HFFc6 (cell line): ENCODE measurements around the gene ST7. TPM values are rescaled to one million over a fixed set of nuclear protein-coding genes. Genes with fewer than 3 reads are reported as not detected.
A peak's percentile ranks its signal among the peaks of the same experiment; 100 is the strongest.

ENCODE experiments used
- DNase-seq: peaks from one replicate; pipeline ENCODE4 v3.0.0-alpha.2; 2018
- H3K27ac Mint-ChIP-seq: 2 replicates; pipeline ENCODE4 v1.8.0; 2020; ENCODE audit warnings: mild to moderate bottlenecking, mixed read lengths
- H3K27me3 Mint-ChIP-seq: 2 replicates; pipeline ENCODE4 v1.8.0; 2021; ENCODE audit warnings: mild to moderate bottlenecking, moderate library complexity, mixed read lengths; ENCODE audit not compliant: insufficient read depth
- H3K36me3 Mint-ChIP-seq: 2 replicates; pipeline ENCODE4 v1.8.0; 2021; ENCODE audit warnings: low read depth, mixed read lengths
- H3K4me1 Mint-ChIP-seq: 2 replicates; pipeline ENCODE4 v1.8.0; 2020; ENCODE audit warnings: low read depth, mixed read lengths
- H3K4me3 Mint-ChIP-seq: 2 replicates; pipeline ENCODE4 v1.8.0; 2020; ENCODE audit warnings: mild to moderate bottlenecking, moderate library complexity, mixed read lengths
- H3K9me3 Mint-ChIP-seq: 2 replicates; pipeline ENCODE4 v1.8.0; 2020; ENCODE audit warnings: mild to moderate bottlenecking, mixed read lengths
- total RNA-seq, 6 experiments: library from RNA; stranded (reverse); fragmentation: NEBNext Ultra II Directional; extraction: Animal tissue kit (Norgen Biotek cat#: 25700); gene quantifications; 2 replicates in 1 of 6; 3 replicates in 5 of 6; pipeline ENCODE4 v1.2.3, GENCODE V29; 2021
- TF ChIP-seq, protein P1 (sequence below): fragments of 200-600 bp; sonication (generic); IDR thresholded peaks from 2 replicates; pipeline ENCODE4 v1.5.0; 2021; ENCODE audit warnings: antibody characterized with exemption, mild to moderate bottlenecking

Gene ST7
- total RNA-seq, 6 experiments from 2014 or later = 13.5 to 18.8 (median 16.8) TPM

DNA sequence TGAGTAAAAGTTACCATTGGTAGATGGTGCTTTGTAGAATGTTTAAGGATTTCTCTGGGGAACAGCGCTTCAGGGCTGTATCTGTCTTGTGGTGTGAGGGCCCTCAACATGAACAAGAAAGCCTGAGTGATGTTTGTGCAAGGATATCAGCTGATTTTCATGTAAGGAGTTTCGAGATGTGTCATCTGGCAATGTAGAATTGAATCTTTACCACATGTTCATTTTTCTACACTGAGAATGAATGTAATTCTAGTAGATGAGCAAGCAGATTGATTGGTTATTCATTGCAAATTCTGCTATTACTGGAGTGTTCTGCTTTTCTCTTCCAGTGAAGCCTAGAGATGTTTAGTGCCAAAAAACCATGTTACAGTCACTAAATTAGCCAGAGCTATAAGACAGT is 87.7 kb downstream of the ST7 start:
- H3K4me1 Mint-ChIP-seq = peaks cover 42% of the 10 kb centered on the region
- peak; percentile 40 for DNase-seq
- H3K4me3 Mint-ChIP-seq = no peak overlapping the region
- H3K27me3 Mint-ChIP-seq = no peaks in the 10 kb centered on the region; the same call in 1 of the 2 replicates
- H3K9me3 Mint-ChIP-seq = no peaks in the 10 kb centered on the region
- H3K27ac Mint-ChIP-seq = peak overlapping the region; percentile 65
- H3K36me3 Mint-ChIP-seq = peaks cover 6% of the 10 kb centered on the region
- TF ChIP-seq, protein P1, sequence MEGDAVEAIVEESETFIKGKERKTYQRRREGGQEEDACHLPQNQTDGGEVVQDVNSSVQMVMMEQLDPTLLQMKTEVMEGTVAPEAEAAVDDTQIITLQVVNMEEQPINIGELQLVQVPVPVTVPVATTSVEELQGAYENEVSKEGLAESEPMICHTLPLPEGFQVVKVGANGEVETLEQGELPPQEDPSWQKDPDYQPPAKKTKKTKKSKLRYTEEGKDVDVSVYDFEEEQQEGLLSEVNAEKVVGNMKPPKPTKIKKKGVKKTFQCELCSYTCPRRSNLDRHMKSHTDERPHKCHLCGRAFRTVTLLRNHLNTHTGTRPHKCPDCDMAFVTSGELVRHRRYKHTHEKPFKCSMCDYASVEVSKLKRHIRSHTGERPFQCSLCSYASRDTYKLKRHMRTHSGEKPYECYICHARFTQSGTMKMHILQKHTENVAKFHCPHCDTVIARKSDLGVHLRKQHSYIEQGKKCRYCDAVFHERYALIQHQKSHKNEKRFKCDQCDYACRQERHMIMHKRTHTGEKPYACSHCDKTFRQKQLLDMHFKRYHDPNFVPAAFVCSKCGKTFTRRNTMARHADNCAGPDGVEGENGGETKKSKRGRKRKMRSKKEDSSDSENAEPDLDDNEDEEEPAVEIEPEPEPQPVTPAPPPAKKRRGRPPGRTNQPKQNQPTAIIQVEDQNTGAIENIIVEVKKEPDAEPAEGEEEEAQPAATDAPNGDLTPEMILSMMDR = no peak

DNA sequence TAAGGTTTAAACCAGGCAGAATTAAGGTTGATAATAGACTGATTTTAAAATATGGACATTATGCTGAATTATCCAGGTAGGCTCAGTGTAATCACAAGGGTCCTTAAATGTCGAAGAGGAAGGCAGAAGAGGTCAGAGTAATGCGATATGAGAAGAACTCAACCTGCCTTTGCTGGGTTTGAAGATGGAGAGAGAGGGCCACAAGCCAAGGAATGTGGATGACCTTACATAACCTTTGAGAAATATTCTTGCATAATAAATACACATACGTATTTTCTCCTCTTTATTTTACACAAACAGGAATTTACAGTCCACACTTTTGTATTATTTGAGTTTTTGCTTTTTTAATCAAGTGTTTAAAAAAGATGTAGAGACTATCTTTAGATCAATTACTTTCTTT is 88.5 kb downstream of the ST7 start:
- no peak for DNase-seq
- Mint-ChIP-seq H3K4me1 (peaks cover 42% of the 10 kb centered on the region), H3K27me3 (no peaks in the 10 kb centered on the region; the same call in none of the 2 replicates), H3K4me3 (no peak overlapping the region), H3K27ac (no peak overlapping the region), H3K36me3 (peaks cover 6% of the 10 kb centered on the region), H3K9me3 (no peaks in the 10 kb centered on the region)
- TF ChIP-seq, protein P1 = no peak

DNA sequence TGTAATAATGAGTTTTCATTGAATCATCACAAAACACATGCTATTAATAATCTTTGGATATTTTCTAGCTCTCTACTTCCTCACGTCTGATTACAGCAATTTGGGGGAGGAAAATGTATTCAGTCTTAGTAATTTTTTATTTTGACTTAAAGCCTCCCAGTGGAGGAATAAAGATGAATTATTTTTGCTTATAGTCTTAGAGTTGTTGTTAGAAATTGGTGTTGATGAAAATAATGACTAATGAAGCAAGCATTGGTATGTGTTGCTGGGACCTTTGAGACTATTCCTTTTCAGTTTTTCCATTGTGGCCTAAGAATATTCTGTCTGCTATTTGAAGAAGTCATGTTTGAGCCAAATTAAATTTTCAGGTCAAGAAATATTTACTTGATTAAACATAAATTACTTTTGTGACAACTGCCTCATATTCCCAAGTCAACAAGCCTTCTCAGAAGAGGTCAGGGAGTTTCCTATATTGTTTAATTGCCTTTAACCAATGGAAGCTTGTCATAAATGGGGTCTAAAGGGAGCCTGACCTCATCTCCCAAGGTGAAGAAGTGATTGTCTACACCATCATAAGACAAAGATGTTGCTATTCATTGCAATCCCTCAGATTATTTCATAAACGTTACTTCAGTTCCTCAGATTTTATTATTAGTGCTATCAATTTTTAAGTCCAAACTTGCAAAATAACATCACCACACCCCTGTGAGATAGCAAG is 90.0 kb downstream of the ST7 start:
- H3K4me3 Mint-ChIP-seq = no peak overlapping the region

DNA sequence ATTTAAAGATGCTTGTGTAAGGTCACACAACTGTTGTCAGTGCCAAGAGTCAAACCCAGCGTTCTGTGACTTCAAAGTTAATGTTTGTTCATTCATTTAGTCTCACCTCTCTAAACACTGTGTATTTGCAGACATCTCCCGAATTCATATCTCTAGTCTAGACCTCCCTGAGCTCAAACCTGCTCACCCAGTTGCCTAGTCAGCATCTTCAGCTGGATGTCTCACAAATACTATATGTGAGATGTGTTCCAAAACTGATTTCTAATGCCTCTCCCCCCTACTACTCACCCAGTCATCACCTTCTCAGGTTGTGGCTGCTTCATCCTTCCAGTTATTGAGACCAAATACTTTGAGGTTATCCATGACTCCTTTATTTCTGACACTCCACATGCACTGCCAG is 91.4 kb downstream of the ST7 start:
- H3K4me3 Mint-ChIP-seq = no peak overlapping the region
- no peak overlapping the region for H3K27ac Mint-ChIP-seq
- H3K9me3 Mint-ChIP-seq = no peaks in the 10 kb centered on the region
- H3K27me3 Mint-ChIP-seq = no peaks in the 10 kb centered on the region; the same call in none of the 2 replicates
- peaks cover 6% of the 10 kb centered on the region for H3K36me3 Mint-ChIP-seq
- DNase-seq = no peak
- TF ChIP-seq, protein P1 = no peak
- H3K4me1 Mint-ChIP-seq = peaks cover 47% of the 10 kb centered on the region

More for the DNA sequence above, 90.0 kb downstream of the ST7 start:
- no peak for DNase-seq
- H3K27ac Mint-ChIP-seq = no peak overlapping the region
- H3K27me3 Mint-ChIP-seq = no peaks in the 10 kb centered on the region; the same call in none of the 2 replicates
- peaks cover 6% of the 10 kb centered on the region for H3K36me3 Mint-ChIP-seq
- H3K9me3 Mint-ChIP-seq = no peaks in the 10 kb centered on the region
- peaks cover 42% of the 10 kb centered on the region for H3K4me1 Mint-ChIP-seq
- TF ChIP-seq, protein P1 = no peak

DNA sequence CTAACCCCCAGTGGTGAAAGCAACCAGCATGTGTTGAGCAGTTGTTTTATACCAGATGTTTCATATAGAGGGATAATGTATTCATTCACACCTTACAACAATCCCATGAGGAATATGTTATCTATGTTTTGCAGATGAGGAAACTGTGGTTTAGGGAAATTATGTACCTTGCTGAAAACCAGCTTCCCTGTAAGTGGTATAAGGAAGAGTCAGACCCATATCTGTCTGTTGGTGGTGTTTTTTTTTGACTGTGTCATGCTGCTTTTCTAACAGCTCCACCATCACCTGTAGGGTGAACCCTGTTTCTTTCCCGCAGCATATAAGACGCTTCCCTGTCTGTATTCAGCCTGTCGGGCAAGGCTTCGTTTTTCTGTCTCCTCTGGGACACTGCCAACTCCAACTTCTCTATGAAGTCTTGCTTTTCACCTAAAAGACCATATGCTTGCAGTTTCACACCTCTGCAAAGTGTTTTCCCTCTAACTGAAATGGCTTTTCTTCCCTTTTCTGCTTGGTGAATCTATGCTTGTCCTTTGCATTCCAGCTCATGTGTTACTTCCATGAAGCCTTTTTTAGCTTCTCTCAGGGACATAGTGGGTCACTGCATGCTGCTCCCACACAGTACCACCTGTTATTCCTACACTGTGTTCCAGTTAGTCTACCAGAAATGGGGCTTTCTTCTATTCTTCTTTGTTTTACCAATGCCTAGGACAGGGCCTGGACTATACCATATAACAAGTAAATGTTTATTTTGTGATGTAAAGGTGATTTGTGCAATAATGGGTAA is 92.8 kb downstream of the ST7 start:
- peaks cover 6% of the 10 kb centered on the region for H3K36me3 Mint-ChIP-seq
- H3K27me3 Mint-ChIP-seq = no peaks in the 10 kb centered on the region; the same call in none of the 2 replicates
- no peaks in the 10 kb centered on the region for H3K9me3 Mint-ChIP-seq
- no peak for DNase-seq
- no peak overlapping the region for H3K4me3 Mint-ChIP-seq
- peaks cover 43% of the 10 kb centered on the region for H3K4me1 Mint-ChIP-seq
- no peak overlapping the region for H3K27ac Mint-ChIP-seq
- TF ChIP-seq, protein P1 = no peak
